ENCODE data around the gene TAF11. TPM values are rescaled to one million over a fixed set of nuclear protein-coding genes. Genes with fewer than 3 reads are reported as not detected.
A peak's percentile ranks its signal among the peaks of the same experiment; 100 is the strongest.
"Not testable (repeated sequence)": the region's sequence is repeated elsewhere in the genome, so short reads cannot be mapped to it uniquely, and the experiment has no call there.

Gene TAF11
- total RNA-seq, 1 experiment from 2014 or later, result 78.5 TPM

GRCh38 chr6:34904990-34905613, 17.3 kb upstream of the TAF11 start:
- DNase-seq (ENCODE audit: low read depth), result no peak

- DNase-seq (ENCODE audit: low read depth), result no peak
Measured at GRCh38 chr6:34901930-34902329, 14.1 kb upstream of the TAF11 start.

GRCh38 chr6:34900321-34901031, 12.6 kb upstream of the TAF11 start:
- DNase-seq (ENCODE audit: low read depth), result no peak

GRCh38 chr6:34899748-34900147, 11.9 kb upstream of the TAF11 start:
- not testable (repeated sequence) for DNase-seq (ENCODE audit: low read depth)

GRCh38 chr6:34897716-34898115, 9.9 kb upstream of the TAF11 start:
- no peak for DNase-seq (ENCODE audit: low read depth)

GRCh38 chr6:34897130-34897529, 9.3 kb upstream of the TAF11 start:
- DNase-seq (ENCODE audit: low read depth), result no peak

- no peak for DNase-seq (ENCODE audit: low read depth)
Measured at GRCh38 chr6:34894693-34895092, 6.9 kb upstream of the TAF11 start.

- no peak for DNase-seq (ENCODE audit: low read depth)
Measured at GRCh38 chr6:34891296-34891695, 3.5 kb upstream of the TAF11 start.

- DNase-seq (ENCODE audit: low read depth), result no peak
Measured at GRCh38 chr6:34890533-34890925, 2.7 kb upstream of the TAF11 start.

- peak; percentile 80 for DNase-seq (ENCODE audit: low read depth)
Measured at GRCh38 chr6:34888874-34889555, 1.2 kb upstream of the TAF11 start, which contains the start of gene ANKS1A. TSS of gene ANKS1A (plus strand) at chr6:34889255. CDS start at chr6:34889403, 148 bp downstream.

GRCh38 chr6:34888514-34888856, 643 bp upstream of the TAF11 start:
- no peak for DNase-seq (ENCODE audit: low read depth)

- not testable (repeated sequence) for DNase-seq (ENCODE audit: low read depth)
Measured at GRCh38 chr6:34885837-34886236, 2.0 kb downstream of the TAF11 start.

- no peak for DNase-seq (ENCODE audit: low read depth)
Measured at GRCh38 chr6:34884996-34885395, 2.8 kb downstream of the TAF11 start.

- not testable (repeated sequence) for DNase-seq (ENCODE audit: low read depth)
Measured at GRCh38 chr6:34884073-34884472, 3.8 kb downstream of the TAF11 start.

- no peak for DNase-seq (ENCODE audit: low read depth)
Measured at GRCh38 chr6:34877869-34878485, 9.9 kb downstream of the TAF11 start.

- DNase-seq (ENCODE audit: low read depth), result no peak
Measured at GRCh38 chr6:34877259-34877658, 10.6 kb downstream of the TAF11 start.

GRCh38 chr6:34876472-34876871, 11.4 kb downstream of the TAF11 start:
- no peak for DNase-seq (ENCODE audit: low read depth)

GRCh38 chr6:34875292-34876213, 12.3 kb downstream of the TAF11 start:
- no peak for DNase-seq (ENCODE audit: low read depth)

GRCh38 chr6:34872332-34872731, 15.5 kb downstream of the TAF11 start:
- no peak for DNase-seq (ENCODE audit: low read depth)

GRCh38 chr6:34871853-34872252, 16.0 kb downstream of the TAF11 start:
- DNase-seq (ENCODE audit: low read depth), result no peak

- peak; percentile 34 for DNase-seq (ENCODE audit: low read depth)
Measured at GRCh38 chr6:34867484-34867883, 20.4 kb downstream of the TAF11 start.
